GM12878 (cell line): ENCODE data around the gene RANBP6. TPM values are rescaled to one million over a fixed set of nuclear protein-coding genes. Genes with fewer than 3 reads are reported as not detected.
A peak's percentile ranks its signal among the peaks of the same experiment; 100 is the strongest.

Experiments
- BCL3 ChIP-seq: IDR thresholded peaks from 2 replicates; pipeline ENCODE4 v1.6.1; 2011; ENCODE audit warnings: borderline replicate concordance, low read depth, mild to moderate bottlenecking, moderate library complexity, low read length; ENCODE audit not compliant: insufficient read depth, poor library complexity, severe bottlenecking
- CEBPZ ChIP-seq: fragments of 150-350 bp; IDR thresholded peaks from 2 replicates; pipeline ENCODE4 v1.6.1; 2016; ENCODE audit warnings: low read depth, low read length
- E4F1 ChIP-seq: fragments of 450-650 bp; IDR thresholded peaks from 2 replicates; pipeline ENCODE4 v1.6.1; 2018; ENCODE audit warnings: borderline replicate concordance, mild to moderate bottlenecking; ENCODE audit not compliant: partially characterized antibody
- EGR1 ChIP-seq, 2 experiments: IDR thresholded peaks; 1 replicate in 1 of 2; 2 replicates in 1 of 2; pipeline ENCODE4 v1.6.1; 2011 to 2012; ENCODE audit warnings: low read depth in 2 of 2, low read length in 2 of 2, borderline replicate concordance in 1 of 2, mild to moderate bottlenecking in 1 of 2, moderate library complexity in 1 of 2
- ELK1 ChIP-seq: IDR thresholded peaks from 2 replicates; pipeline ENCODE4 v1.6.1; 2012; ENCODE audit warnings: low read depth, low read length, improper control_type of control experiment
- KDM1A ChIP-seq: fragments of 200-600 bp; sonication (generic); IDR thresholded peaks from 2 replicates; pipeline ENCODE4 v1.6.1; 2016; ENCODE audit warnings: borderline replicate concordance
- MAX ChIP-seq: IDR thresholded peaks from 2 replicates; pipeline ENCODE4 v1.6.1; 2012; ENCODE audit warnings: low read depth, low read length, improper control_type of control experiment
- MTA2 ChIP-seq: fragments of 450-650 bp; IDR thresholded peaks from 2 replicates; pipeline ENCODE4 v1.6.1; 2016; ENCODE audit warnings: low read depth, mild to moderate bottlenecking, moderate library complexity
- MXI1 ChIP-seq: fragments of 150-350 bp; IDR thresholded peaks from 2 replicates; pipeline ENCODE4 v1.6.1; 2011; ENCODE audit warnings: low read depth, mild to moderate bottlenecking, inconsistent platforms, low read length, improper control_type of control experiment
- RELB ChIP-seq: fragments of 450-650 bp; IDR thresholded peaks from 2 replicates; pipeline ENCODE4 v1.6.1; 2017; ENCODE audit warnings: low read depth, mild to moderate bottlenecking, moderate library complexity
- STAT3 ChIP-seq: IDR thresholded peaks from 2 replicates; pipeline ENCODE4 v1.6.1; 2011; ENCODE audit warnings: low read depth, low read length, improper control_type of control experiment
- USF2 ChIP-seq: IDR thresholded peaks from 2 replicates; pipeline ENCODE4 v1.6.1; 2011; ENCODE audit warnings: low read depth, low read length, improper control_type of control experiment, borderline replicate concordance
- YBX1 ChIP-seq: fragments of 450-650 bp; IDR thresholded peaks from 2 replicates; pipeline ENCODE4 v1.6.1; 2016; ENCODE audit warnings: antibody characterized with exemption
- polyA plus RNA-seq, 11 experiments: library from polyadenylated mRNA; depleted of rRNA in 4 of 11; unstranded in 6 of 11; stranded (reverse) in 5 of 11; fragments of >200 nt; fragmentation: Nextera tagmentation in 4 of 11; fragmentation: Illumina TruSeq in 1 of 11; extraction: Ambion mirVana in 4 of 11; extraction: Trizol in 1 of 11; gene quantifications; 1 replicate in 1 of 11; 2 replicates in 10 of 11; pipeline versions ENCODE4 v1.2.1 to v1.2.3, GENCODE V29; 2011 to 2016; ENCODE audit warnings: inconsistent platforms in 2 of 11, missing spikeins in 2 of 11, low read depth in 1 of 11
- total RNA-seq, 4 experiments: library from RNA; depleted of rRNA in 3 of 4; stranded (reverse); fragments of >200 nt in 3 of 4; fragmentation: Illumina TruSeq in 1 of 4; extraction: Trizol in 1 of 4; gene quantifications; 2 replicates each; pipeline versions ENCODE4 v1.2.1 to v1.2.3, GENCODE V29; 2013 to 2021

RANBP6 gene
- total and polyA plus RNA-seq, 10 of the 15 experiments (the other 5 are each of a cell fraction or from before 2014, with no cell fraction given) = 10.9 to 26.9 (median 19.4) TPM

- TF ChIP-seq ELK1 (no peak), MAX (no peak), CEBPZ (no peak), BCL3 (no peak), STAT3 (no peak), MTA2 (no peak), RELB (0 out of 2 replicates have a peak, but pooled peaks have one; percentile 45), YBX1 (no peak), KDM1A (no peak), EGR1 (IDR thresholded peaks at IDR 0.05; ENCODE audit: borderline replicate concordance in 1 of 2, low read depth in 2 of 2, low read length in 2 of 2) (peak in 1 of 2 experiments; percentile 70; a peak in 2 of 3 replicates), E4F1 (no peak), MXI1 (no peak), USF2 (no peak)
These were observed 7.0 kb downstream of the RANBP6 start (continued) for GRCh38 chr9:6008169-6008979.
